ENCODE data around the gene NSMF.
A peak's percentile ranks its signal among the peaks of the same experiment; 100 is the strongest.

Gene NSMF

DNA sequence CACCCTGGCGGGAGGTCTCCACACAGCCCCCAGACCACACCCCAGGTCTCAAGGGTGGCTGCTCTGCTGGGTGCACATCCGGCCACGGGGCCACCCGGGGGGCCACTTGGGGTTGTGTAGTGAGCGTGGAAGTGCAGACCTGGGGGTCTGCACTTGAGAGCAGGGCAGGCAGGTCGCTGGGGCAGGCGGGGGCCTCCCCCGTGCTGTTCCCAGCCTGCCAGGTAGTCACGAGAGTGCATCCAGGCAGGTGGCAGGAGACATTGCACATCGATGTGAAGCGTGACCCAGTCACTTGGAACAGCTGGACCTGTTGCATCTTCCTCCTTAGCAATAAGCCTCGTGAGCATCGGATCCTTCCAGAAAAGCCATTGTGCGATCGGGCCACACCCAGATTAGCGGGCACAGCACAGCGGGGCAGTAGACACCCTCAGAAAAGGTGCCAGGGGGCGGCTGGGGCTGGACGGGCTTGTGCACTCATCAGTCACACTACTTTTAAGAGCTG, 13.2 kb downstream of the NSMF start:
- no peak for DNase-seq (ENCODE audit: low read depth)

DNA sequence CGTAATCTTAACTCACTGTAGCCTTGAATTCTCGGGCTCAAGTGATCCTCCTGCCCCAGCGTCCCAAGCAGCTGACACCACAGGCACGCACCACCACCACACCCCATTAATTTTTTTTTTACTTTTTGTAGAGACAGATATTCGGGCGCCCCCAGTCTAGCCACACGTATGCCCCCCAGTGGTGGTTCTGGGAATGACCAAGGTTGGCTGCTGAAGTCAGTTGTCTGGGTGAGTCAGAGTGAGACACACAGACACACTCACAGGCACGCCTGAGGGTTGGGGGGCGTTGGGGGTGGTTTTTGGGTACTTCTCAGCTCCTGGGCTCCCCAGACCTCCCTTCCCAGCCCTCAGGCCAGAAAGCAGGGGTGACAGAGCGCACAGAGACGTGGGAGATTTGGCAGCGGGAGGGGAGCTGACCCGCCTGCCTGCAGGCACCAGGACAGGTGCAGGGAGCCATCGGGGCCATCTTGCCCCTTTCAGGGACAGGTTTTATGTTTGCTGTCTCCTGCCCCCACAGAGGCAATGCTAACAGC, 13.8 kb downstream of the NSMF start:
- DNase-seq (ENCODE audit: low read depth): peak; percentile 64

DNA sequence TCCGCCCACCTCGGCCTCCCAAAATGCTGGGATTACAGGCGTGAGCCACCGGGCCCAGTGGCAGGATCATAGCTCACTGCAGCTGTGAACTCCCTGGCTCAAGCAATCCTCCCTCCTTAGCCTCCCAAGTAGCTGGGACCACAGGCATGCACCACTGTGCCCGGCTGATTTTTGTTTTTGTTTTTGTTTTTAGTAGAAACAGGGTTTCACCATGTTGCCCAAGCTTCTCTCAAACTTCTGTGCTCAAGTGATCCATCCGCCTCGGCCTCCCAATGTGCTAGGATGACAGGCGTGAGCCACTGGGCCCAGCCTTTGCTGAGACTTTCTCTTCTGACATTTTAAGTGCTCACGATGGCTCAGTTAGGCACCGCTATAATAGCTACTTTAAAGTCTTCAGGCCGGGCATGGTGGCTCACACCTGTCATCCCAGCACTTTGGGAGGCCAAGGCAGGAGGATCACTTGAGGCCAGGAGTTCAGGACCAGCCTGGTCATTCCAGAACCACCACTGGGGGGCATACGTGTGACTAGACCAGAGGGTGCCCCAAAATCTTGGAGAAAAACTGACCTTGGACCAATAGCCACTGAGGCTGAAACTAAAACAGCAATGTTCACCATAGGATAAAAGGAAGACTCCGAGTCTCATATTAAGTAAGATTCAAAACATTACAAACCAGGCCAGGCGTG, 14.9 kb downstream of the NSMF start:
- DNase-seq (ENCODE audit: low read depth): no peak

DNA sequence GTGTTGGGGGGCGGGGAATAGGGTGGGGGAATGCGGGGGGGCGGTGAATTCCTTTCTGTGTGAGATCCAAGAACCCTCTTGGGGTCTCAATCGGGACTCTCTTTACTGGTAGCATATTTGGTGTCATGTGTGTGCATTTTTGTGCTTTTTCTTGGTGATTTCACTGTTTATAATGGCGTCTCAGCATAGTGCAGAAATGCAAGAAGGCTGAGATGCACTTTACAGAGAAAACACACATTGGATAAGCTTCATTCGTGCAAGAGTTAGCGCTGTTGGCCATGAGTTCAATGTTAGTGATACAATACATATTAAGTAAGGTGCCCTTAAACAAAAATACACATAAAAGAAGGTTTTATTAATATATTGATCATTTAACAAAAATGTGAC, 17.2 kb downstream of the NSMF start:
- DNase-seq (ENCODE audit: low read depth): no peak

DNA sequence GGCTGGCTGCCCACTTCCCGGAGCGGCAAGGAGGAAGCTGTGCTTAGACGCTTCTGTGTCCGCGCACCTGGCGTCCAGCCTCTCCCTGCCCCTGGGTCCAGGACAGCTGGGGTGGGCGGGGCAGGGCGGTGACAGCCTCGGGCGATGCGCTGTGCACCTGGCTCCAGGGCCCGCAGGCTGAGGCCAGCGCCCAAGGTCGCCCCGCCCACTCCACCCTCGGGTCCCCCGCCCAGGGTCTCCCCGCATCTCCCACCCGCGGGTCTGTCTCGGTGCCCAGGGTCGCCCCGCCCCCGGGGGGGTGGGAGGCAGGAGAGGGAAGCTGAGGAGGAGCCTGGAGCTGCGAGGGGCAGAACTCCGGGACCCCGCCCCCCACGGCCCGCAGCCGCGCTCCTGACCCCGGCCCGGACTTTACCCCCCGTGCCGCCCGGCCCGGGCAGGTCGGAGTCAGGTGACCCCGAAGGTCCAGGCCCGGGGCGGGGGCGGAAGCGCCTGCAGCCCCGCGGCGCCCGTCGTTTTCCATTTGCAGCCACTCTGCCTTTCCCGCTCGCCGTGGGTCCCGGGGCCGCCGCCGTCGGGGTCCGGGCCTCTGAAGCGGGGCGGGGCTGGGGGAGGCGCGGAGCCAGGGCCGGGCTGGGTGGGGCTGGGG, 17.7 kb downstream of the NSMF start, which contains the start of gene ENTPD8:
Gene ENTPD8, minus strand, starts transcription at position 69 of the 646 bp plus-strand sequence. CDS start 3,072 bp downstream, outside the sequence.
- no peak for DNase-seq (ENCODE audit: low read depth)

DNA sequence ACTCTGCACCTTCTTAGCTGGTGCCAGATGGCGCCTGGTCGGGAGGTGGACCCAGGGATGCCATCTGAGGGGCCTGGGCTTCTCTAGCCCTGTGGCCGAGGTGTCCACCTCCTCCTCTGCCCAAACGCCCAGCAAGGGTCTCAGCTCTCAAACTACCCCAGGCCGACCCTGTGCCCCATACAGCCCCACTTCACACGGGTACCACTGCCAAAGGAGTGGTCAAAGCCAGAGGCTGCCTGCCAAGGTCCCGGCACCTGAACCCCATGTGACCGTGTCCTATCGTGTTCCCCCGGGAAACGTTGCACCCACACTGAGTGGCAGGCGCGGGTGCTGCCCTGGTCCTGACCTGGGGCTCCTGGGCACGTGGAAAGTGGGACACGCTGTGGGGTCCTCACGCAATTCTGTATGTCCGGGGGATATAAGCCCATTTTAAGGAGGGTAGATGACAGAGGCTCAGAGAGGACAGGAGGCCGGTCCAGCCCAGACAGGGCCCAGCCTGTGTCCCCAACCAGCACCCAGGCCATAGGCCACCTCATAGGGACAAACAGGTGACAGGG, 19.9 kb downstream of the NSMF start:
- no peak for DNase-seq (ENCODE audit: low read depth)

DNA sequence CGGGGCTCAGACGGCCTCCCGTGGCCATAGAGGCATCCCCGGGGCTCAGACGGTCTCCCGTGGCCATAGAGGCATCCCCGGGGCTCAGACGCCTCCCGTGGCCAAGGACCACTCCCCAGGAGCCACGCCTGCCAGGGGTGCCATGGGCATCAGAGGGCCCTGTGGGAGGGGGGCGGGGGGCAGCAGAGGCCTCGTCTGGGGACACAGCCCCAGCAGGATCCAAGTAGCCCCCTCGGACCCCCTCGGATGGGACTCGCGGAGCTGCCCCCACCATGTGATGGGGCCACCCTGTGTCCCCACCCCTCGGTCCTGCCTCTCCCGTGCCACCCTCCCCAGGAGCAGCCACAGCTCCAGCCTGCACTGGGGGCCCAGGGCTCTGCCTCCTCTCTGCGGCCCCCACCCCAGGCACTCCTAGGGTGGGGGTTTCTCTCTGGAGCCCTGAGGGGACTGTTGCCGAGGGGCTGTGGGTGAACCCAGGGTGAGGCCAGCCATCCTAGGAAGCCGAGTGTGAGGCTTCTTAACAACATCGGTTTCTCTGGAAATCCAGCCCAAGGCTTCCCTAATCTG, 20.5 kb downstream of the NSMF start:
- no peak for DNase-seq (ENCODE audit: low read depth)

DNA sequence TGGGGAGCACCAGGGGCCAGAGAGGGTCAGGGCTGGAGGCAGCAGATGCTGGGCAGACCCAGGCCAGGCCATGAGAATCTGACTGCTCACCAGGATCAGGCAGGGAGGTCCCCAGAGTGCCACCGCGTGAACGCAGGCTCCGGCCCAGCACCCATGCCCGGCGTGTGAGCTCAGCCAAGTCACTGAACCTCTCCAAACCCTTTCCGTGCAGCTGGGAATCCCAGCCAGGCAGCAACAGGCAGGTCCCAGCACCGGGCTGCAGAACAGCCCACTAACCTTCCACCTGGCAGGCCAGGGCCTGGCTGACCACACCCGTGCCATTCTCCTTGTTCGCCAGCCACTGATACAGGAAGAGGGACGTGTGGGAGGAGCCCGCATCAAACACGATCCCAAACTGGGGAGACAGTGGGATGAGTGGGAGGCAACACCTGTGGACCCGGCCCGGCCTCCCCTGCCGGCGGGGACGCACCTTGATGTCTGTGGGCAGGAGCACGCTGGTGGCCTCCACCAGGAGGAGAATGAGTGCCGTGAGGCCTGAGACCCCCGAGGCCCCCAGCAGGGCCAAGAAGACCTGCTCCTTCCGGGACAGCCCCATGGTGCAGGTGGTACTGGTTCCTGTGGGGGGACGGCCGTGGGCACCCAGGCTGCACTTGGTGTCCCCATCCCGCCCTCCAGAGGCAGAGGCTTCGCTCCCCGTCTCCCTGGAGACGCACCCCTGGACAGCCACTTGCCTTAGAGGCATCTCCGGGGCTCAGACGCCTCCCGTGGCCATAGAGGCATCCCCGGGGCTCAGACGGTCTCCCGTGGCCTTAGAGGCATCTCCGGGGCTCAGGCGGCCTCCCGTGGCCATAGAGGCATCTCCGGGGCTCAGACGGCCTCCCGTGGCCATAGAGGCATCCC, 21.2 kb downstream of the NSMF start:
- DNase-seq (ENCODE audit: low read depth): no peak

DNA sequence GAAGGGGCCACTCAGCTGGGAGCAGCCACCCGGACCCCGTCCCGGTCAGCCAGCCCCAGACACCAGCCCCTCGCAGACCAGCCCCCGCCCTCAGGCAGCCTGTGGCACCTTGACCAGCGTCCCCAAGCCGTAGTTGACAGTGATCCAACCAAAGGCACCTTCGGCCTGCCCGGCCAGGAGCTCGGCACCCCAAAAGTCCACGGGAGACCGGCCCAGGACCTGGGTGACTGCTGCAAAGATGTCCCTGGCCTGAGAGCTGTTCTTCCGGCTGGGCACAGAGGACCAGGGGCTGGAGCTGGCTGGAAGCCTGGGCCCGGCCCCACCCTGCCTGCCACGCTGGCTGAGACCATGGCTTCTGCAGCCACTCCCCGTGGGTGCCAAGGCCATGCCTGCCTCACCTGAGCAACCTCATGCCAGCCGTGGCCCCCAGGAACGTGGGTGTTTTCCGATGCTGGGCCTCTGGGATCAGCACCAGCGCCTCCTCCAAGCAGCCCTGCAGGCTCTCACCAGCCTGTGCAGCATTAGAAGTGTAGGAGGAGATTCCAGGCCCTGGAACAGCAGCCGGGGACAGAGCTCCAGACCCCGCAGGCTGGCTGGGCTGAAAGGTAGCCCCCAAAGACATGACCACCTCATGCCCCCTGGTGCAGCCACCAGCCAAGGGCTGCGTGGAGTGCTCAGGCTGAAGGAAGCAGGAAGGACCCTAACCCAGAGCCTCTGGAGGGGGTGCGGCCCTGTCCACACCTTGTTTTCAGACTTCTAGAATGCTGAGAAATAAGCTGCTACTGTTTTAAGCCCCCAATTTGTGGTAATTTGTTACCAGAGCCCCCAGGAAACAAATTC, 22.2 kb downstream of the NSMF start:
- DNase-seq (ENCODE audit: low read depth): no peak

DNA sequence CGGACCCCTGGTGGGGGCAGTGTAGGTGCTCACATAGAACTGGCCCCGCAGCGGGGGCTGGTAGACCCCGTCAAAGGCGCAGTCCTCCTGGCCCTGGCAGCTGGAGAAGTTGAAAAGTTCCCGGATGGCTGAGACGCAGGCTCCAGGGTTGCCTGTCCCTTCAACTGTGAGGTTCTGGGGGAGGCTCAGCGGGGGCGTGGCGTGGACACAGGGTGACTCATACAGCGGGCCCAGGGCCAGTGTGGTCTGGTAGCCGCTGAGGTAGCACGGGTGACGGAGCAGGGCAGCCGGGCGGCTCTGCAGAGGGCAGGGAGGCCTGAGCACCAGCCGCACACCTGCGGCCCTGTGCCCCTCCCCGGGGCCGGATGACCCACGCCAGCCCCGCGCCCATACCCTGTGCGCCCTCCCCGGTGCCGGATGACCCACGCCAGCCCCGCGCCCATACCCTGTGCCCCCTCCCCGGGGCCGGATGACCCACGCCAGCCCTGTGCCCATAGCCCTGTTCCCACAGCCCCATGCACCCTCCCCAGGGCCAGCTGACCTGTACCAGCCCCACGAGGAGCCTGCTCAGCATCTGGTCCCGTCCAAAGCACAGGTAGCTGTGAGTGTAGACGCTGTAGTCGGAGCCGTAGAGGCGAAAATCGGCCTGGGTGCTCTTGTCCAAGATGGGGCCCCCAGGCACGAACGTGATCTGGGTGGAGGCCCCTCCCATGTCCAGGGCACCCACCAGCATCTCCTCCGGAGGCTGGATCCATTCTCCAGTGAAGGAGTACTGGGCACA, 23.0 kb downstream of the NSMF start:
- DNase-seq (ENCODE audit: low read depth): no peak

DNA sequence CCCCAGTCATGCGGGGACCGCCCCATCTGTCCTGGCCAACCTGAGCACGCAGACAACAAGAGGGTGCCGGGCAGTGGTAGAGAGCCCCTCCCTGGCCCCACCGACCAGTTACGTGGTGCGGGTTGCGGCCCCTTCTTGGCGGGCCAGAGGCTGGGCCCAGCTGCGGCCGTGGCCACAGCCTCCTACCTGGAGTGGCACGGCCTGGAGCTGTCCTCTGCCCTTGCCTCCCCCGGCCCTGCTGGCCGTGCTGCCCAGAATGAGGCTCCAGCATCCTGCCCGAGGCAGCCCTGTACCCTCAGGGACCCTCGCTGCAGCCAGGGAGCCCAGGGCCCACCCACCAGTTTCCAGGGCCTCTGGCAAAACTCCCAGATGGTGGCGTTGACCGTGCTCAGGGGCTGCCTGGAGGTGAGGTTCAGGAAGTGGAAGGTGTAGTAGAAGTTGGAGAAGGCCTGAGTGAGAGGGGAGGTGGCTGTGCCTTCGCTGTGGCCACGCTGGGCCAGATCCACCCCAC, 23.7 kb downstream of the NSMF start:
- no peak for DNase-seq (ENCODE audit: low read depth)

DNA sequence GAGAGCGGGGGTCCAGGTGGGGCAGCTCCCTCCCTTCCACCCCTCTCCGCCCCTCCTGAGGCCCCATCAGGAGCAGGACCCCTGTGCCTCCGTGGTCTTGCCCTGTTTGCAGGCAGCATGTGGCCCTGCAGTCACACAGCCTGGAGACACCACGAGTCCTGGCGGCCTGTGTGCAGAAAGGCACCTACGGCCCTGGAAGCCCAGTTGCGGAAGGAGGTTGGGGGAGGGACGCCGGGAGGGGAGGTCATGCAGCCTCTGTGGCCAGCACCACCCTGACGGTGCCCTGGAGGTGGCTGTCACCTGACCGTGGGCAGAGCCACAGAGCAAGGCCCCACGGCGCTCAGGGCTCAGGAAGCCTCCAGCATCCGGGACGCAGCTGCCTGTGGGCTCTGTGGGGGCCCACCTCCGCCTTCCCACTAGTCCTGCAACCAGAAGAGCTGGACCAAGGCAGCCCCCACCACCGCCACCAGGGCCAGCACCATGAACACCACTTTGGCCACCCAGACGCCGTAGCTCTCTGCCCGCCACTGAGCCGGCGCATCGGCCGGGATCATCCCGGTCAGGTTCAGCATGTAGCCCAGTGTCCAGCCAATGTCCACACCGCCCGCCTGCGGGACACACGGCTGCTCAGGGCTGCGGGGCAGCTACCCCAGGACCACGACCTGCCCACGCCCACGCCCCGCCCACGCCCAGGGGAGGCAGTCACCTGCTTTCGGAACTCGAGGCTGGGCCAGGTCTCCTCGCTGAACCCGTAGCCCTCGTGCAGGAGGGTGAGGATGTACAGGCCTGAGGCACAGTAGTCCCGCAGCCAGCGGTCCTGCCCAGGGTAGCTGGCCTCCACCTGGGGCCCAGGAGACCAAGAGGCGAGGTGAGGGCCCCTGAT, 24.4 kb downstream of the NSMF start:
- DNase-seq (ENCODE audit: low read depth): no peak

DNA sequence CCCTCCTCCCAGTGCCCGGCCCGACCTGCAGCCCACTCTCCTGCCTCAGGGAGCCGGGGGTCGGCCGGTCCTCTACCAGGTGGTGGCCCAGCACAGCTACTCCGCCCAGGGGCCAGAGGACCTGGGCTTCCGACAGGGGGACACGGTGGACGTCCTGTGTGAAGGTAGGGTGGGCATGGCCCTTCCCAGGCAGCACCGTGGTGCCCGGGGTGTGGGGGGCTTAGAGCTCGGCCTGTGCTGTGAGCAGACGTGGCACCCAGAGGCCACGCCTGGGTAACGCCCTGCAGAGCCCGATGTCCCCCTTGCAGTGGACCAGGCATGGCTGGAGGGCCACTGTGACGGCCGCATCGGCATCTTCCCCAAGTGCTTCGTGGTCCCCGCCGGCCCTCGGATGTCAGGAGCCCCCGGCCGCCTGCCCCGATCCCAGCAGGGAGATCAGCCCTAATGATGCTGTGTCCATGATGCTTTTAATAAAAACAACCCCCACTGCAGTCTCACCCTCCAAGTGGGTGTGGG, 25.2 kb downstream of the NSMF start:
- no peak for DNase-seq (ENCODE audit: low read depth)

DNA sequence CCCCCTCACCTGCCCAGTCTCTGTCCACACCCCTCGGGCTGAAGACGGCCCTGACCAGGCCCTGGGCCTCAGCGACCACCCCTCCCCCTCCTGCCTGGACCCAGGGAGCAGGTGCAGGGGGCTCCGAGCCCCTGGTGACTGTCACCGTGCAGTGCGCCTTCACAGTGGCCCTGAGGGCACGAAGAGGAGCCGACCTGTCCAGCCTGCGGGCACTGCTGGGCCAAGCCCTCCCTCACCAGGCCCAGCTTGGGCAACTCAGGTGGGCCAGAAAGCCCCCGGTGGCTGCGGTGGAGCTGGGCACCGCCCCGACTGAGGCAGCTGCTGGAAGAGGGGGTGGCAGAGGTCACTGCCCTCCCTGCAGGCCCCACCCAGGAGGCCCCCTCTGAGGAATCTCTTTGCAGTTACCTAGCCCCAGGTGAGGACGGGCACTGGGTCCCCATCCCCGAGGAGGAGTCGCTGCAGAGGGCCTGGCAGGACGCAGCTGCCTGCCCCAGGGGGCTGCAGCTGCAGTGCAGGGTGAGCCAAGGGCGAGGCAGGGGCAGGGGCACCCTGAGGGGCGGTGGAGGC, 25.7 kb downstream of the NSMF start:
- DNase-seq (ENCODE audit: low read depth): no peak

DNA sequence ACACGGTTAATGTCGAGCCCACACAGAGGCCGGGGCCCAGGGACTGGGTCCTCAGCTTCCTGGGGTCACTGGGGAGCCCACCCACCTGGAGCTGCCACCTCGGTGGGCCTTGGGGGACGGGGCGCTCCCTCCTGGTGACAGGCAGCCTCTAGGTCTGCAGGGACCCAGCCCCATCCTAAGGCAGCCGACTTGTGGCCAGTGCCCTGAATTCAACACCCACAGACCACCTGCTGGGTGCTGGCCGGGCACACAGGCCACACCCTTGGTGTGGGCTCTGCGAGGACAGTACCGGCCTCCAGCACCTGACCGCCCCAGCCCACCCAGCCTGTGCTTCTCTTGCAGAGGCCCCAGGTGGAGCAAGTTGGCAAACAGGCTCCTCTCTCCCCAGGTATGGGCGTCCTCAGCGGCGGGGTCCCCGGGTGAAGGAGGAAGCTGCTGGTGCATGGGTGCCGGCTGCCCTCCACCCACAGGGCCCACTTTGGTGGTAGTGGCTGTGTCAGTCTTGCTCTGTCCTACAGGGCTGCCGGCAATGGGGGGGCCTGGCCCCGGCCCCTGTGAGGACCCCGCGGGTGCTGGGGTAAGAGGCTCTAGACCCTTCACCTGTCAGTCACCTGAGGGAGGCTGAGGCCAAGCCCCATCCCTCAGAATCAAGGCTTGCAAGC, 26.3 kb downstream of the NSMF start:
- DNase-seq (ENCODE audit: low read depth): no peak

DNA sequence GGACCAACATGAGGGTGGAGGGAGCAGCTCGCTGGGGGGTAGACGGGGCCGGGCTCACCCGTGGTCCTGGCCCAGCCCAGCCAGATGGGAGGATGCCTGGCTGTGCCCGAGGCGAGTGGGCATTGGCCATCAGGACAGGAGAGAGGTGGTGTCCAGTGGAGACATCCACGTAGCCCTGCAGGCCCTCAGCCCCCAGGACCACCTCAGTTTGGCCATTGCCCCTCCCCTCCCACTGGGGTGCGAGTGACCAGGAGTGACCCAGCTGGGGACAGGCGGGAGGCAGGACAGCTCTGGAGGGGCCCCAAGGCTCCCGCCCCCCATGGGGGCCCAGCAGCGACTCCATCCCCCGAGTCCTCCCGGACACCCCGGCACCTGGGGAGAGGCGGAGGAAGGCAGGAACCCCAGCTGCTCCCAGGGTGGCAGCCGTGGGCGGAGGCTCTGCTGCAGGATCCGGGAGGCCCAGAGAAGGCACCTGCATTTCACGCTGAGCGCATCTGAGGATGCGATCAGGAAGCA, 27.7 kb downstream of the NSMF start:
- DNase-seq (ENCODE audit: low read depth): no peak

DNA sequence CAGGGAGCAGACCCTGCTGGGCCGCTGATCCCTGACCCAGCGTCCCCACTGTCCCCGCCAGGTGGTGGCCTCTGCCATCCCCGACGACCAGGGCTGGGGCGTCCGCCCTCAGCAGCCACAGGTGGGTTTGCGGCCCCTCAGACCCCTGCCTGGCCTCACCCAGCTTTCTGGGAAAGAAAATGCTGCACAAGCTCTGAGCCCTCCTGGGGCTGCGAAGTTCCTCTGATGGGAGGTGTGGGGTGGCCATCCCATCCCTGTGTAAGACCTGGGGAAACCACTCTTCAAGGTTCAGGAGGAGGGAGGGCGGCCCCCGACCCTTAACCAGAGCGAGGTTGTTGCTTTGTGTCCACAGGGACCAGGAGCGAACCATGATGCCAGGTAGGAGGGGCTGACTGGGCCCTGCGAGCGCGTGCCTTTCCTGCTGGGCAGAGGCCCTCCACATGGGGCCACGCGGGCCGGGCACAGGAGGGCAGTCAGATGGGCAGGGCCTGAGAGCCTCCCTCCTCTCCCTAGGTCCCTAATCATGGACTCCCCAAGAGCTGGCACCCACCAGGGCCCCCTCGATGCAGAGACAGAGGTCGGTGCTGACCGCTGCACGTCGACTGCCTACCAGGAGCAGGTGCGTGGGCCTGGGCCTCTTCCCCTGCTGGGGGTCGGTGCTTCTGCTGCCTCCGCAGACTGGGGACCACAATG, 28.3 kb downstream of the NSMF start:
- DNase-seq (ENCODE audit: low read depth): no peak

Data from T-helper 22 cell (primary cell).